GM23338 (cell line): ENCODE data around the gene COA1. TPM values are rescaled to one million over a fixed set of nuclear protein-coding genes. Genes with fewer than 3 reads are reported as not detected.

Source experiments
- ATAC-seq: fragments of 200-7000 bp; cut with Tn5 transposase; 3 replicates; pipeline ENCODE4 v1.9.1; 2020
- DNase-seq: peaks from one replicate; pipeline ENCODE4 v3.0.0-alpha.2; 2015; ENCODE audit warnings: low spot score
- H2AFZ ChIP-seq: fragments of 200-600 bp; sonication (generic); 2 replicates; pipeline ENCODE4 v1.8.0; 2016; ENCODE audit warnings: antibody characterized with exemption, mild to moderate bottlenecking, moderate library complexity
- H3F3A ChIP-seq: fragments of 200-600 bp; sonication (generic); replicated peaks from 2 replicates; pipeline ENCODE4 v1.8.0; 2017; ENCODE audit warnings: antibody characterized with exemption, mixed run types, low read depth
- H3K27ac ChIP-seq: fragments of 200-600 bp; sonication (generic); 2 replicates; pipeline ENCODE4 v1.6.1; 2016; ENCODE audit warnings: low read depth
- H3K27me3 ChIP-seq: fragments of 200-600 bp; sonication (generic); 2 replicates; pipeline ENCODE4 v1.8.0; 2016; ENCODE audit warnings: mild to moderate bottlenecking, mixed run types, moderate library complexity; ENCODE audit not compliant: insufficient read depth
- H3K36me3 ChIP-seq: fragments of 200-600 bp; sonication (generic); 2 replicates; pipeline ENCODE4 v1.8.0; 2016; ENCODE audit warnings: mild to moderate bottlenecking; ENCODE audit not compliant: insufficient read depth
- H3K4me1 ChIP-seq: fragments of 200-600 bp; sonication (generic); 2 replicates; pipeline ENCODE4 v1.8.0; 2016; ENCODE audit warnings: mild to moderate bottlenecking, moderate library complexity; ENCODE audit not compliant: insufficient read depth
- H3K4me2 ChIP-seq: fragments of 200-600 bp; sonication (generic); 2 replicates; pipeline ENCODE4 v1.7.1; 2017; ENCODE audit warnings: mixed run types
- H3K4me3 ChIP-seq: fragments of 200-600 bp; sonication (generic); 2 replicates; pipeline ENCODE4 v1.6.1; 2016; ENCODE audit warnings: mixed run types
- H3K79me2 ChIP-seq: fragments of 200-600 bp; sonication (generic); replicated peaks from 2 replicates; pipeline ENCODE4 v1.8.0; 2017; ENCODE audit warnings: mild to moderate bottlenecking; ENCODE audit not compliant: insufficient read depth
- H3K9me2 ChIP-seq: fragments of 200-600 bp; sonication (generic); 2 replicates; pipeline ENCODE4 v1.8.0; 2017; ENCODE audit not compliant: insufficient read depth
- H4K20me1 ChIP-seq: fragments of 200-600 bp; sonication (generic); replicated peaks from 2 replicates; pipeline ENCODE4 v1.8.0; 2017; ENCODE audit warnings: mild to moderate bottlenecking; ENCODE audit not compliant: insufficient read depth
- H3K27ac Mint-ChIP-seq: 2 replicates; pipeline ENCODE4 v1.8.0; 2020; ENCODE audit warnings: inconsistent platforms, mild to moderate bottlenecking, moderate library complexity, mixed read lengths
- H3K27me3 Mint-ChIP-seq: 3 replicates; pipeline ENCODE4 v1.8.0; 2022; ENCODE audit warnings: low read depth, mild to moderate bottlenecking, moderate library complexity, mixed read lengths, inconsistent platforms; ENCODE audit not compliant: insufficient read depth, poor library complexity
- H3K36me3 Mint-ChIP-seq: 3 replicates; pipeline ENCODE4 v1.8.0; 2021; ENCODE audit warnings: low read depth, mild to moderate bottlenecking, inconsistent platforms, moderate library complexity, mixed read lengths
- H3K4me1 Mint-ChIP-seq: 3 replicates; pipeline ENCODE4 v1.8.0; 2020; ENCODE audit warnings: mild to moderate bottlenecking, inconsistent platforms, mixed read lengths
- H3K4me3 Mint-ChIP-seq: 3 replicates; pipeline ENCODE4 v1.8.0; 2021; ENCODE audit warnings: moderate library complexity, mild to moderate bottlenecking, inconsistent platforms, mixed read lengths
- H3K9me3 Mint-ChIP-seq: 3 replicates; pipeline ENCODE4 v1.8.0; 2020; ENCODE audit warnings: moderate library complexity, mild to moderate bottlenecking, inconsistent platforms, mixed read lengths
- CREB1 ChIP-seq: fragments of 250-450 bp; sonication (Bioruptor Pico); IDR thresholded peaks from 2 replicates; pipeline ENCODE4 v1.5.0; 2020; ENCODE audit warnings: low read depth, mild to moderate bottlenecking, moderate library complexity
- ETS1 ChIP-seq: IDR thresholded peaks from 2 replicates; pipeline ENCODE4 v1.6.1; 2016; ENCODE audit warnings: antibody characterized with exemption
- POLR2AphosphoS5 ChIP-seq: IDR thresholded peaks from 2 replicates; pipeline ENCODE4 v1.6.1; 2016; ENCODE audit warnings: antibody characterized with exemption, low read depth
- ZNF114 ChIP-seq: fragments of 250-450 bp; sonication (Bioruptor Pico); IDR thresholded peaks from 2 replicates; pipeline ENCODE4 v1.5.0; 2020; ENCODE audit warnings: mild to moderate bottlenecking, moderate library complexity
- ZNF462 ChIP-seq: fragments of 250-450 bp; sonication (Bioruptor Pico); IDR thresholded peaks from 2 replicates; pipeline ENCODE4 v1.5.0; 2020; ENCODE audit warnings: mild to moderate bottlenecking, moderate library complexity
- polyA plus RNA-seq: library from polyadenylated mRNA; unstranded; fragments of >200 nt; fragmentation: Nextera tagmentation; extraction: Ambion mirVana; gene quantifications from 2 replicates; pipeline ENCODE4 v1.2.1, GENCODE V29; 2016
- total RNA-seq: library from RNA; depleted of rRNA; stranded (reverse); fragments of >200 nt; shearing (Covaris generic); gene quantifications from 2 replicates; pipeline ENCODE4 v1.2.3, GENCODE V29; 2014

Gene COA1
- total and polyA plus RNA-seq, 2 experiments from 2014 or later: 156 to 158 TPM

DNA sequence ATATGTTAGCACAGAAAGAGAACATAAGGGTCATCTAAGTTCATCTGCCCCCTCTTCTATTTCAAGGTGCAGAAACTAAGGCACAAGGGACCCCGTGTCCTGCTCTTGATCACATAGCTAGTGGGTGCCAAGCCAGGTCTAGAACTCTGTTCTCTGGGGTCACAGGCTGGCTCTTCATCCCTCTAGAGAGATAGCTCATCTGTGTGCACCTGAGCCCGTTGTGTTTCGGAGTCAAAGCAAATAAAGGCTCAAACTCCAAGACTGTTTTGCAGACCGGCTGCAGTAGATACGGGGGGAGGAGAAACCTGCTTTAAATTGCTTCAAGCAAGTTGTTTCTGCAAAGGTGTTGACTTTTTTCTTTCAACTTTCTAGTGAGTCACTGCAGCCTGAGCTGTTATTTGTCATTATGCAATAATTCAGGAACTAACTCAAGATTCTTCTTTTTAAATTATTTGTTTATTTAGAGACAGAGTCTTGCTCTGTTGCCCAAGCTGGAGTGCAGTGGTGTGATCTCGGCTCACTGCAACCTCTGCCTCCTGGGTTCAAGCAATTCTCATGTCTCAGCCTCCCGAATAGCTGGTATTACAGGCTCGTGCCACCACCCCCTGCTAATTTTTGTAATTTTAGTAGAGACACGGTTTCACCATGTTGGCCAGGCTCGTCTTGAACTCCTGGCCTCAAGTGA lies 35.6 kb upstream of the COA1 start:
- Histone ChIP-seq H3K4me2 (peak overlapping the region; percentile 60), H3K27me3 (peaks cover 4% of the 10 kb centered on the region), H4K20me1 (no peaks in the 10 kb centered on the region), H3K27ac (no peak overlapping the region), H3K9me2 (peaks cover 4% of the 10 kb centered on the region; the same call in 1 of the 2 replicates), H3K36me3 (no peaks in the 10 kb centered on the region), H3K4me1 (peaks cover 22% of the 10 kb centered on the region), H3K79me2 (no peaks in the 10 kb centered on the region), H3K4me3 (no peak overlapping the region), H2AFZ (no peak overlapping the region), H3F3A (0 out of 2 replicates have a peak, but pooled peaks cover 3% of the 10 kb centered on the region)
- Mint-ChIP-seq H3K27ac (no peak overlapping the region), H3K9me3 (no peaks in the 10 kb centered on the region), H3K4me1 (peaks cover 22% of the 10 kb centered on the region), H3K4me3 (no peak overlapping the region), H3K27me3 (peaks cover 7% of the 10 kb centered on the region), H3K36me3 (no peaks in the 10 kb centered on the region)
- DNase-seq (no peak), ATAC-seq (no peak)
- TF ChIP-seq ZNF114 (CRISPR knock-in tag): no peak
- no peak for TF ChIP-seq ZNF462 (CRISPR knock-in tag)
- no peak for TF ChIP-seq ETS1
- no peak for TF ChIP-seq POLR2AphosphoS5
- no peak for TF ChIP-seq CREB1
